B cell (primary cell): Measurements from ENCODE around the gene SULT2B1. TPM values are rescaled to one million over a fixed set of nuclear protein-coding genes. Genes with fewer than 3 reads are reported as not detected.

ENCODE experiments used
- ATAC-seq: fragments of 200-7000 bp; cut with Tn5 transposase; one replicate; pipeline ENCODE4 v1.10.0; 2021; ENCODE audit warnings: low read depth, mild to moderate bottlenecking, moderate number of reproducible peaks, moderate library complexity
- CTCF ChIA-PET: fragments of 350-600 bp; sonication (Branson Sonifier 250); formaldehyde crosslinking; loops from one replicate; lab custom pipeline; 2021; ENCODE audit warnings: antibody characterized with exemption, inconsistent platforms; lab: Charles Lee
- POLR2A ChIA-PET: fragments of 350-600 bp; sonication (Branson Sonifier 250); formaldehyde crosslinking; loops from one replicate; lab custom pipeline; 2021; ENCODE audit warnings: antibody characterized with exemption; lab: Charles Lee
- DNase-seq: peaks from one replicate; pipeline ENCODE4 v3.0.0; 2013
- H2AFZ ChIP-seq: 2 replicates; pipeline ENCODE4 v1.6.1; 2012; ENCODE audit warnings: mild to moderate bottlenecking, low read depth, low read length; ENCODE audit not compliant: insufficient read depth, poor library complexity, severe bottlenecking
- H3K27ac ChIP-seq, 2 donors: 1 replicate in 1 of 2; 2 replicates in 1 of 2; pipeline ENCODE4 v1.5.1; 2012 to 2013; ENCODE audit warnings: low read length in 2 of 2, mild to moderate bottlenecking in 2 of 2, moderate library complexity in 1 of 2
- H3K27me3 ChIP-seq, 4 experiments: fragments of 200-600 bp in 1 of 4; sonication (generic) in 1 of 4; replicated peaks in 1 of 4; 1 replicate in 2 of 4; 2 replicates in 2 of 4; pipeline versions ENCODE4 v1.6.1 to v1.7.0; 2013 to 2016; ENCODE audit warnings: low read length in 3 of 4, mild to moderate bottlenecking in 2 of 4, mixed read lengths in 1 of 4, moderate library complexity in 1 of 4; ENCODE audit not compliant: insufficient read depth in 4 of 4, control insufficient read depth in 3 of 4; ENCODE audit errors: control extremely low read depth in 1 of 4
- H3K36me3 ChIP-seq, 2 experiments: replicated peaks in 1 of 2; 1 replicate in 1 of 2; 2 replicates in 1 of 2; pipeline versions ENCODE4 v1.6.1 to v1.7.1; 2013; ENCODE audit warnings: low read length in 1 of 2; ENCODE audit not compliant: insufficient read depth in 2 of 2, control insufficient read depth in 1 of 2; ENCODE audit errors: control extremely low read depth in 1 of 2, extremely low read depth in 1 of 2
- H3K4me1 ChIP-seq, 2 donors: fragments of 200-600 bp in 1 of 2; sonication (generic) in 1 of 2; 1 replicate in 1 of 2; 2 replicates in 1 of 2; pipeline versions ENCODE4 v1.5.1 to v1.6.1; 2013 to 2017; ENCODE audit warnings: low read length in 2 of 2; ENCODE audit not compliant: control insufficient read depth in 2 of 2, insufficient read depth in 2 of 2
- H3K4me2 ChIP-seq: replicated peaks from 2 replicates; pipeline ENCODE3; 2012; ENCODE audit warnings: mild to moderate bottlenecking, low read depth, low read length; ENCODE audit not compliant: poor library complexity, severe bottlenecking
- H3K4me3 ChIP-seq, 5 experiments: fragments of 200-600 bp in 1 of 5; sonication (generic) in 1 of 5; 1 replicate in 3 of 5; 2 replicates in 2 of 5; pipeline versions ENCODE4 v1.5.1 to v1.7.0; 2011 to 2016; ENCODE audit warnings: low read length in 4 of 5, mild to moderate bottlenecking in 4 of 5, low read depth in 2 of 5, control low read depth in 1 of 5, moderate library complexity in 1 of 5; ENCODE audit not compliant: insufficient read depth in 1 of 5; ENCODE audit errors: control extremely low read depth in 1 of 5, extremely low read depth in 1 of 5
- H3K79me2 ChIP-seq: fragments of 200-600 bp; sonication (generic); one replicate; pipeline ENCODE4 v1.6.0; 2016; ENCODE audit warnings: low read length; ENCODE audit not compliant: control insufficient read depth, insufficient read depth
- H3K9ac ChIP-seq: fragments of 200-600 bp; sonication (generic); 2 replicates; pipeline ENCODE4 v1.6.1; 2017; ENCODE audit warnings: mild to moderate bottlenecking, low read length, moderate library complexity
- H3K9me3 ChIP-seq, 3 donors: one replicate each; pipeline versions ENCODE4 v1.6.1 to v1.7.1; 2013; ENCODE audit warnings: low read length in 2 of 3; ENCODE audit not compliant: control insufficient read depth in 2 of 3, insufficient read depth in 1 of 3; ENCODE audit errors: control extremely low read depth in 1 of 3
- H4K20me1 ChIP-seq: 2 replicates; pipeline ENCODE4 v1.6.0; 2012; ENCODE audit warnings: mild to moderate bottlenecking, low read length; ENCODE audit not compliant: insufficient read depth, control insufficient read depth, poor library complexity, severe bottlenecking
- H3K27ac Mint-ChIP-seq: one replicate; pipeline ENCODE4 v1.8.0; 2021; ENCODE audit warnings: mixed read lengths
- H3K27me3 Mint-ChIP-seq: one replicate; pipeline ENCODE4 v1.8.0; 2021; ENCODE audit warnings: mixed read lengths
- H3K4me1 Mint-ChIP-seq: one replicate; pipeline ENCODE4 v1.8.0; 2021; ENCODE audit warnings: mixed read lengths
- H3K4me3 Mint-ChIP-seq: one replicate; pipeline ENCODE4 v1.8.0; 2021; ENCODE audit warnings: mixed read lengths
- H3K9me3 Mint-ChIP-seq: one replicate; pipeline ENCODE4 v1.8.0; 2022; ENCODE audit warnings: mixed read lengths; ENCODE audit not compliant: insufficient read depth
- EZH2 ChIP-seq: IDR thresholded peaks from 2 replicates; pipeline ENCODE4 v1.6.1; 2012; ENCODE audit warnings: borderline replicate concordance, low read depth, mild to moderate bottlenecking, moderate library complexity, low read length; ENCODE audit not compliant: insufficient read depth, poor library complexity, severe bottlenecking
- WGBS: methylation state at CpG from one replicate; pipeline ENCODE4 v1.1.5; 2013; ENCODE audit warnings: missing lambda C conversion rate; ENCODE audit not compliant: insufficient coverage; 5-methylcytosine and 5-hydroxymethylcytosine counted together
- intact Hi-C: fragments of 100-400 bp; cut with micrococcal nuclease; formaldehyde crosslinking; loops from one replicate; pipeline ENCODE4 v1.10.0; 2022
- polyA plus RNA-seq: library from polyadenylated mRNA; depleted of rRNA; stranded (reverse); fragments of >200 nt; gene quantifications from 2 replicates; pipeline ENCODE4 v1.2.3, GENCODE V29; 2012
- total RNA-seq, 2 donors: library from RNA; stranded (reverse); fragments of 120-200 nt in 1 of 2; gene quantifications; 1 replicate in 1 of 2; 2 replicates in 1 of 2; pipeline versions ENCODE4 v1.2.3 to v1.2.4, GENCODE V29; 2013 to 2022
- TF ChIP-seq, protein P1 (sequence below): fragments of 200-600 bp; IDR thresholded peaks from one replicate; pipeline ENCODE4 v1.8.0; 2022; ENCODE audit warnings: antibody characterized with exemption, mild to moderate bottlenecking

The SULT2B1 gene
- total and polyA plus RNA-seq, 2 donors (not counting 1 experiment from before 2014, with no cell fraction given), result not detected

DNA sequence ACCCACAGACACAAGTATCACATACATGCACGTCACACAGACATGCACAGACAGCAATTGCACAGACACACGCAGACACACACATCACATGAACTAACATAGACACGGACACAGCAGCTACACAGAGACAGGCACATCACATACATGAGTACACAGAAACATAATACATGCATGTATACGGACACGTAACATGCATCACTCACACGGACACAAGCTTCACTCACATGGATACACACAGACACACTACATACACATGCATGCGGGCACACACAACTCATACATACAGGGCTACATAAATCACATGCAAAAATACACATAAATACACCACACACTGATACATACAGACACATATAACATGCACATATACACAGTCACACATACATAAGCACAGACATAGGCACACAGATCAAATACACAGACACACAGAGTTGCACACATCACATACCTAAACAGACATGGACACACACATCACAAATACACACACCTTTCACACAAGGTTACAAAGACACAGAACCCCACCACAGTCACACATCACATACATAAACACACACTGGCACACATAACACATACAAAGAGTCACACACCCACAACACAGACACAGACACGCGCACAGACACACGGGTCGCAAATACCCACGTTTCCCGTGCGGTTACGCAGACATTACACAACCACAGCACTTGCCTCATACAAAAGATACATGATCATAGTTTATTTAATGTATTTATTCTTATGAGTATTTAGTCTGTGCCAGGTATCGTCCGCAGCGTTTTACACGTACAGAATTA is 39.3 kb upstream of the SULT2B1 start:
- ChIA-PET POLR2A (no interaction called here), CTCF (no interaction called here)
- H3K27me3 ChIP-seq, result peaks cover 0 to 37% (median 14%) of the 10 kb centered on the region in 4 experiments
- peaks cover 15% of the 10 kb centered on the region for H3K4me1 Mint-ChIP-seq
- ATAC-seq (no peak), DNase-seq (peak; percentile 38)
- no peak overlapping the region for H3K4me3 Mint-ChIP-seq
- no peak overlapping the region for H3K27ac Mint-ChIP-seq
- TF ChIP-seq, protein P1, sequence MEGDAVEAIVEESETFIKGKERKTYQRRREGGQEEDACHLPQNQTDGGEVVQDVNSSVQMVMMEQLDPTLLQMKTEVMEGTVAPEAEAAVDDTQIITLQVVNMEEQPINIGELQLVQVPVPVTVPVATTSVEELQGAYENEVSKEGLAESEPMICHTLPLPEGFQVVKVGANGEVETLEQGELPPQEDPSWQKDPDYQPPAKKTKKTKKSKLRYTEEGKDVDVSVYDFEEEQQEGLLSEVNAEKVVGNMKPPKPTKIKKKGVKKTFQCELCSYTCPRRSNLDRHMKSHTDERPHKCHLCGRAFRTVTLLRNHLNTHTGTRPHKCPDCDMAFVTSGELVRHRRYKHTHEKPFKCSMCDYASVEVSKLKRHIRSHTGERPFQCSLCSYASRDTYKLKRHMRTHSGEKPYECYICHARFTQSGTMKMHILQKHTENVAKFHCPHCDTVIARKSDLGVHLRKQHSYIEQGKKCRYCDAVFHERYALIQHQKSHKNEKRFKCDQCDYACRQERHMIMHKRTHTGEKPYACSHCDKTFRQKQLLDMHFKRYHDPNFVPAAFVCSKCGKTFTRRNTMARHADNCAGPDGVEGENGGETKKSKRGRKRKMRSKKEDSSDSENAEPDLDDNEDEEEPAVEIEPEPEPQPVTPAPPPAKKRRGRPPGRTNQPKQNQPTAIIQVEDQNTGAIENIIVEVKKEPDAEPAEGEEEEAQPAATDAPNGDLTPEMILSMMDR, result no peak
- TF ChIP-seq EZH2, result no peak
- H3K79me2 ChIP-seq, result no peaks in the 10 kb centered on the region
- peaks cover 0 to 7% (median 0%) of the 10 kb centered on the region in 3 donors for H3K9me3 ChIP-seq
- no peak overlapping the region for H3K27ac ChIP-seq
- H3K9me3 Mint-ChIP-seq, result no peaks in the 10 kb centered on the region
- peaks cover 28 to 30% of the 10 kb centered on the region in 2 donors for H3K4me1 ChIP-seq
- H3K9ac ChIP-seq, result peak overlapping the region; percentile 84
- H4K20me1 ChIP-seq, result no peaks in the 10 kb centered on the region
- intact Hi-C loops, result loop anchor here (5.0 kb wide), 2 partner anchors 150 to 190 kb away; partner anchors contain the start of genes SYNGR4 and TMEM143
- peak overlapping the region; percentile 14 to 82 (median 73) for H3K4me3 ChIP-seq
- peaks cover 15% of the 10 kb centered on the region for H3K27me3 Mint-ChIP-seq
- H3K4me2 ChIP-seq, result peak overlapping the region; percentile 95
- H2AFZ ChIP-seq, result peak overlapping the region; percentile 87
- no peaks in the 10 kb centered on the region for H3K36me3 ChIP-seq
- WGBS, result 66% methylated on average over 7 of the region's 19 CpGs
